PC-3 (cell line): Measurements from ENCODE around the gene CEBPA. TPM values are rescaled to one million over a fixed set of nuclear protein-coding genes. Genes with fewer than 3 reads are reported as not detected.

Experiments used
- ATAC-seq: fragments of 200-7000 bp; cut with Tn5 transposase; 2 replicates; pipeline ENCODE4 v1.9.1; 2020; ENCODE audit warnings: mild to moderate bottlenecking, moderate library complexity
- BruUV-seq: library from RNA; stranded (reverse); fragments of 400-500 nt; replicated peaks from 2 replicates; lab custom pipeline; 2021; lab: Mats Ljungman, UMichigan
- CTCF ChIA-PET: fragments of 300-600 bp; sonication (Branson Sonifier 250); formaldehyde crosslinking; loops from one replicate; lab custom pipeline; 2022; ENCODE audit warnings: antibody characterized with exemption; lab: Charles Lee
- POLR2A ChIA-PET: fragments of 300-600 bp; sonication (Branson Sonifier 250); formaldehyde crosslinking; loops from one replicate; lab custom pipeline; 2022; ENCODE audit warnings: antibody characterized with exemption; ENCODE audit not compliant: unreplicated experiment; lab: Charles Lee
- DNase-seq: peaks from one replicate; pipeline ENCODE4 v3.0.0-alpha.2; 2015
- H2AFZ ChIP-seq: fragments of 300-600 bp; sonication (generic); 2 replicates; pipeline ENCODE4 v1.6.0; 2016; ENCODE audit warnings: antibody characterized with exemption, low read length
- H3F3A ChIP-seq: fragments of 300-600 bp; sonication (generic); one replicate; pipeline ENCODE4 v1.6.0; 2017; ENCODE audit warnings: antibody characterized with exemption, low read length, control low read depth, mild to moderate bottlenecking; ENCODE audit not compliant: unreplicated experiment
- H3K27ac ChIP-seq: fragments of 300-600 bp; sonication (generic); 2 replicates; pipeline ENCODE4 v1.5.1; 2016; ENCODE audit warnings: mild to moderate bottlenecking, low read length
- H3K27me3 ChIP-seq: fragments of 300-600 bp; sonication (generic); 2 replicates; pipeline ENCODE4 v1.6.1; 2016; ENCODE audit warnings: low read length, mixed read lengths
- H3K36me3 ChIP-seq: fragments of 300-600 bp; sonication (generic); 2 replicates; pipeline ENCODE4 v1.6.1; 2016; ENCODE audit warnings: low read depth, mixed run types, low read length, mixed read lengths
- H3K4me1 ChIP-seq: fragments of 300-600 bp; sonication (generic); 2 replicates; pipeline ENCODE4 v1.5.1; 2016; ENCODE audit warnings: low read length; ENCODE audit not compliant: insufficient read depth
- H3K4me2 ChIP-seq: fragments of 300-600 bp; sonication (generic); 2 replicates; pipeline ENCODE4 v1.6.0; 2016; ENCODE audit warnings: low read length
- H3K4me3 ChIP-seq: fragments of 300-600 bp; sonication (generic); 2 replicates; pipeline ENCODE4 v1.5.1; 2016; ENCODE audit warnings: mild to moderate bottlenecking, low read length, mixed read lengths
- H3K79me2 ChIP-seq: fragments of 300-600 bp; sonication (generic); 2 replicates; pipeline ENCODE4 v1.6.1; 2017; ENCODE audit warnings: low read length, mixed read lengths
- H3K9ac ChIP-seq: fragments of 300-600 bp; sonication (generic); 2 replicates; pipeline ENCODE4 v1.6.0; 2016; ENCODE audit warnings: mild to moderate bottlenecking, low read length
- H3K9me2 ChIP-seq: fragments of 300-600 bp; sonication (generic); replicated peaks from 2 replicates; pipeline ENCODE4 v1.6.1; 2016; ENCODE audit warnings: mixed run types, low read length, mixed read lengths
- H3K9me3 ChIP-seq: fragments of 300-600 bp; sonication (generic); 2 replicates; pipeline ENCODE4 v1.6.1; 2016; ENCODE audit warnings: low read length, mixed read lengths
- H4K20me1 ChIP-seq: fragments of 300-600 bp; sonication (generic); 2 replicates; pipeline ENCODE4 v1.6.1; 2016; ENCODE audit warnings: low read length, mixed read lengths
- CTCF ChIP-seq: fragments of 300-600 bp; sonication (generic); conservative IDR thresholded peaks from 2 replicates; pipeline ENCODE4 v1.5.1; 2017; ENCODE audit warnings: antibody characterized with exemption, low read depth, mild to moderate bottlenecking, low read length
- EZH2 ChIP-seq: fragments of 300-600 bp; sonication (generic); IDR thresholded peaks from one replicate; pipeline ENCODE4 v1.6.1; 2017; ENCODE audit warnings: antibody characterized with exemption, mild to moderate bottlenecking, low read length; ENCODE audit not compliant: unreplicated experiment
- EZH2phosphoT487 ChIP-seq: fragments of 300-600 bp; sonication (generic); IDR thresholded peaks from 2 replicates; pipeline ENCODE4 v1.6.1; 2018; ENCODE audit warnings: mild to moderate bottlenecking, antibody characterized with exemption, low read length, borderline replicate concordance
- intact Hi-C: fragments of 100-400 bp; cut with micrococcal nuclease; formaldehyde crosslinking; loops from 2 replicates; pipeline ENCODE4 v1.9.0; 2023
- total RNA-seq: library from RNA; depleted of rRNA; stranded (reverse); fragments of >200 nt; gene quantifications from 2 replicates; pipeline ENCODE4 v1.2.3, GENCODE V29; 2014

Gene CEBPA
- total RNA-seq, 1 experiment from 2014 or later: 2.9 TPM

- ChIA-PET CTCF (interaction anchor here (0.6 kb wide), 1 partner anchor 135 kb away, joined by 3 read pairs; no protein-coding TSS in a partner anchor), POLR2A (no interaction called here)
- Histone ChIP-seq H3K36me3 (no peaks in the 10 kb centered on the region), H3K27me3 (no peaks in the 10 kb centered on the region), H3K4me2 (peak overlapping the region; percentile 58), H2AFZ (peak overlapping the region; percentile 60), H3F3A (no peaks in the 10 kb centered on the region), H3K4me1 (peaks cover 19% of the 10 kb centered on the region), H3K4me3 (no peak overlapping the region), H3K9me2 (no peaks in the 10 kb centered on the region), H3K27ac (peak overlapping the region; percentile 55), H4K20me1 (no peaks in the 10 kb centered on the region), H3K9me3 (no peaks in the 10 kb centered on the region), H3K9ac (no peak overlapping the region), H3K79me2 (no peaks in the 10 kb centered on the region)
- ATAC-seq: peak; percentile 83
- intact Hi-C loops: no loop called here
- no TSS peak for BruUV-seq
- TF ChIP-seq CTCF (no peak), EZH2phosphoT487 (no peak), EZH2 (no peak)
- DNase-seq: peak; percentile 51
Measured at GRCh38 chr19:33282036-33282671, 20.2 kb downstream of the CEBPA start.

- peak overlapping the region; percentile 55 for H3K27ac ChIP-seq
- CTCF ChIA-PET: no interaction called here
- H3F3A ChIP-seq: no peaks in the 10 kb centered on the region
- no peak for ATAC-seq
- no peak for TF ChIP-seq EZH2phosphoT487
- TF ChIP-seq EZH2: no peak
- TF ChIP-seq CTCF: no peak
- no peak overlapping the region for H3K4me3 ChIP-seq
- no peaks in the 10 kb centered on the region for H4K20me1 ChIP-seq
- no peak overlapping the region for H2AFZ ChIP-seq
- H3K79me2 ChIP-seq: no peaks in the 10 kb centered on the region
- no peaks in the 10 kb centered on the region for H3K9me3 ChIP-seq
- H3K4me1 ChIP-seq: peaks cover 19% of the 10 kb centered on the region
- no peaks in the 10 kb centered on the region for H3K36me3 ChIP-seq
- POLR2A ChIA-PET: no interaction called here
- no peaks in the 10 kb centered on the region for H3K27me3 ChIP-seq
- no peak overlapping the region for H3K9ac ChIP-seq
- no peak for DNase-seq
- intact Hi-C loops: no loop called here
- H3K9me2 ChIP-seq: no peaks in the 10 kb centered on the region
- H3K4me2 ChIP-seq: peak overlapping the region; percentile 58; the same call in 1 of the 2 replicates
- BruUV-seq: no TSS peak
Measured at GRCh38 chr19:33281296-33281926, 20.9 kb downstream of the CEBPA start.

- BruUV-seq: no TSS peak
Measured at GRCh38 chr19:33280351-33280921, 21.9 kb downstream of the CEBPA start.

More at GRCh38 chr19:33280351-33280921, 21.9 kb downstream of the CEBPA start:
- DNase-seq: no peak
- Histone ChIP-seq H3K4me3 (no peak overlapping the region), H2AFZ (no peak overlapping the region), H3F3A (no peaks in the 10 kb centered on the region), H3K9me3 (no peaks in the 10 kb centered on the region), H3K9me2 (no peaks in the 10 kb centered on the region), H3K4me1 (peaks cover 19% of the 10 kb centered on the region), H4K20me1 (no peaks in the 10 kb centered on the region), H3K36me3 (no peaks in the 10 kb centered on the region), H3K9ac (no peak overlapping the region), H3K27me3 (no peaks in the 10 kb centered on the region), H3K79me2 (no peaks in the 10 kb centered on the region), H3K4me2 (no peak overlapping the region), H3K27ac (no peak overlapping the region)
- ATAC-seq: no peak
- ChIA-PET POLR2A (no interaction called here), CTCF (no interaction called here)
- intact Hi-C loops: no loop called here
- TF ChIP-seq EZH2phosphoT487: no peak
- no peak for TF ChIP-seq EZH2
- TF ChIP-seq CTCF: no peak
